Nephron (organoid): Measurements from ENCODE around the gene WDR47.
A peak's percentile ranks its signal among the peaks of the same experiment; 100 is the strongest.

Source experiments
- H3K27ac Mint-ChIP-seq, 3 experiments: 2 replicates each; pipeline ENCODE4 v1.8.0; 2020; ENCODE audit warnings: mixed read lengths in 3 of 3, mild to moderate bottlenecking in 2 of 3, moderate library complexity in 1 of 3
- H3K27me3 Mint-ChIP-seq: 2 replicates; pipeline ENCODE4 v1.8.0; 2021; ENCODE audit warnings: low read depth, mild to moderate bottlenecking, moderate library complexity, mixed read lengths
- H3K36me3 Mint-ChIP-seq: 2 replicates; pipeline ENCODE4 v1.8.0; 2020; ENCODE audit warnings: low read depth, mixed read lengths
- H3K4me1 Mint-ChIP-seq: 2 replicates; pipeline ENCODE4 v1.8.0; 2020; ENCODE audit warnings: mixed read lengths
- H3K4me3 Mint-ChIP-seq, 3 experiments: 2 replicates each; pipeline ENCODE4 v1.8.0; 2020; ENCODE audit warnings: mild to moderate bottlenecking in 3 of 3, mixed read lengths in 3 of 3, moderate library complexity in 2 of 3
- H3K9me3 Mint-ChIP-seq: 2 replicates; pipeline ENCODE4 v1.8.0; 2020; ENCODE audit warnings: mixed read lengths
- TF ChIP-seq, protein P1 (sequence below), 3 experiments: fragments of 200-600 bp; sonication (generic); IDR thresholded peaks; one replicate each; pipeline ENCODE4 v1.5.0; 2021; ENCODE audit warnings: antibody characterized with exemption in 3 of 3; ENCODE audit not compliant: unreplicated experiment in 3 of 3

The WDR47 gene

DNA sequence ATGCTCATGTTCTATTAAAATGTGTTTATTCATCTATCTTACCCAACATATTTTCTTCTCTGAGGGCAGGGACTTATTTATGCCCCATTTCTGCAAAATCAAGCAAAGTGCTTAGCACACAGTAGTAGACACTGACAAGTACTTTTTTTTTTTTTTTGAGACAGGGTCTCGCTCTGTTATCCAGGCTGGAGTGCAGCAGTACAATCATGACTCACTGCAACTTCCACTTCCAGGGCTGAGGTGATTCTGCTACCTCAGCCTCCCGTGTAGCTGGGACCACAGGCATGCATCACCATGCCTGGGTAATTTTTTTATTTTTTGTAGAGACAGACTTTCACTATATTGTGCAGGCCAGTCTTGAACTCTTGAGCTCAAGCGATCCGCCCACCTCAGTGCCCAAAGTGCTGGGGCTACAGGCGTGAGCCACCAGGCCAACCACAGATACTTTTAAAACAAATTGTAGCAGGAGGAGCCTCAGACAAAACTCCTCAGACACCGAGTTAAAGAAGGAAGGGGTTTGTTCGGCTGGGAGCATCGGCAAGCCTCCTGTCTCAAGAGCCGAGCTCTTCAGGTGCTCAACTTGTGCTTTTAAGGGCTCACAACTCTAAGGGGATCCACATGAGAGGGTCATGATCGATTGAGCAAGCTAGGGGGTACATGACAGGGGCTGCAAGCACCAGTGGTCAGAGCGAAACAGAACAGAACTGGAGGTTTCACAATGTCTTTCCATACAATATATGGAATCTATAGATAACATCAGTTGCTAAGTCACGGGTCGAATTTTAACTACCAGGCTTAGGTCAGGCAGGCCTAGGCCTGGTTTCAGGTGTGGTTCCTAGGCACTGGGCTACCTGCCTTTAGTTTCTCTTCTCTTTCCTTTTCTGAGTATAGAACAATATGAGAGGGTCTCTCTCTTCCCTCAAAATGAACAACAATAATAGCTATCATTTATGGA is 42.9 kb upstream of the WDR47 start:
- Mint-ChIP-seq H3K27ac (no peak overlapping the region), H3K27me3 (no peaks in the 10 kb centered on the region), H3K36me3 (peaks cover 4% of the 10 kb centered on the region), H3K4me1 (no peaks in the 10 kb centered on the region), H3K9me3 (no peaks in the 10 kb centered on the region), H3K4me3 (no peak overlapping the region)
- TF ChIP-seq, protein P1, sequence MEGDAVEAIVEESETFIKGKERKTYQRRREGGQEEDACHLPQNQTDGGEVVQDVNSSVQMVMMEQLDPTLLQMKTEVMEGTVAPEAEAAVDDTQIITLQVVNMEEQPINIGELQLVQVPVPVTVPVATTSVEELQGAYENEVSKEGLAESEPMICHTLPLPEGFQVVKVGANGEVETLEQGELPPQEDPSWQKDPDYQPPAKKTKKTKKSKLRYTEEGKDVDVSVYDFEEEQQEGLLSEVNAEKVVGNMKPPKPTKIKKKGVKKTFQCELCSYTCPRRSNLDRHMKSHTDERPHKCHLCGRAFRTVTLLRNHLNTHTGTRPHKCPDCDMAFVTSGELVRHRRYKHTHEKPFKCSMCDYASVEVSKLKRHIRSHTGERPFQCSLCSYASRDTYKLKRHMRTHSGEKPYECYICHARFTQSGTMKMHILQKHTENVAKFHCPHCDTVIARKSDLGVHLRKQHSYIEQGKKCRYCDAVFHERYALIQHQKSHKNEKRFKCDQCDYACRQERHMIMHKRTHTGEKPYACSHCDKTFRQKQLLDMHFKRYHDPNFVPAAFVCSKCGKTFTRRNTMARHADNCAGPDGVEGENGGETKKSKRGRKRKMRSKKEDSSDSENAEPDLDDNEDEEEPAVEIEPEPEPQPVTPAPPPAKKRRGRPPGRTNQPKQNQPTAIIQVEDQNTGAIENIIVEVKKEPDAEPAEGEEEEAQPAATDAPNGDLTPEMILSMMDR (IDR thresholded peaks at IDR 0.05; ENCODE audit: unreplicated experiment in 3 of 3), result no peak

DNA sequence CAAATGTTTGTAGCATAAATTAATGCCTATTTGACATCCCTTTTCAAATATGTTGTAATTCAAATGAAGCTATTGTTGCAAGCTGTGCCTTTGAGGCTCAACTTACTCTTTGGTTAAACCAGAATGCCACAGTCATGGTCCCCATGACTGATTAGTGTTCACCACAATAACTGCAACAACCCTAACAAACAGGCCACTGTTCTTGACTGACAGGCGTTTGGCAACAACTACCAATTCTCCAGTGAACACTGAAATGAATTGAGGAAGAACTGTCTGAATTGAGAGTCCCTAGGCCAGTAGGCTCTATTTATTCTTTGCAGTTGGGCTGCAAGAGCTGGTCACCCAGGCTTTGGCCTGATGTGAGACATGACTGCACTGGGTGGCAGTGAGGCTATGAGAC is 42.0 kb upstream of the WDR47 start:
- H3K27ac Mint-ChIP-seq, result peak overlapping the region in 2 of 3 experiments; percentile 37 to 58
- H3K27me3 Mint-ChIP-seq, result no peaks in the 10 kb centered on the region
- no peak overlapping the region for H3K4me3 Mint-ChIP-seq
- no peaks in the 10 kb centered on the region for H3K9me3 Mint-ChIP-seq
- TF ChIP-seq, protein P1 (IDR thresholded peaks at IDR 0.05; ENCODE audit: unreplicated experiment in 3 of 3), result no peak
- no peaks in the 10 kb centered on the region for H3K4me1 Mint-ChIP-seq
- H3K36me3 Mint-ChIP-seq, result no peaks in the 10 kb centered on the region

DNA sequence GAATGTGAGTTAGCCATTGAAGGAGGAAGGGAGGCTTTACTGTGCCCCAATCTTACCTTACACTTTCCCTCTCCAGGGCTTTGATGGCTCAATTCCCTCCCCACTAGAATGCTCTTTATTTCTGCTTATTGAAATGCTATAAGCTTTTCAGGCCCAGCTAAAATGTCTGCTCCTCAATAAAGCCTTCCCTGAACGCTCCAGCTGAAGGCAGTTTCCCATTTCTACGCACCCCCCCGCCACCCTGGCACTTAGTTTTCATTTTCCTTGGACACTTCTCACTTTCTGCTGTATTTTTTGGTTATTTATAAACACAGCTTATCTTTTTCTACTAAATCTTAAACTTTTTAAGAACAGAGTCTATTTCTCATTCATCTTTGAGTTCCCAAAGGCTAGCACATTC is 41.6 kb upstream of the WDR47 start:
- Mint-ChIP-seq H3K4me1 (no peaks in the 10 kb centered on the region), H3K9me3 (no peaks in the 10 kb centered on the region), H3K4me3 (no peak overlapping the region), H3K27ac (peak overlapping the region in 2 of 3 experiments; percentile 37 to 58), H3K27me3 (no peaks in the 10 kb centered on the region), H3K36me3 (no peaks in the 10 kb centered on the region)
- TF ChIP-seq, protein P1 (IDR thresholded peaks at IDR 0.05; ENCODE audit: unreplicated experiment in 3 of 3), result no peak

DNA sequence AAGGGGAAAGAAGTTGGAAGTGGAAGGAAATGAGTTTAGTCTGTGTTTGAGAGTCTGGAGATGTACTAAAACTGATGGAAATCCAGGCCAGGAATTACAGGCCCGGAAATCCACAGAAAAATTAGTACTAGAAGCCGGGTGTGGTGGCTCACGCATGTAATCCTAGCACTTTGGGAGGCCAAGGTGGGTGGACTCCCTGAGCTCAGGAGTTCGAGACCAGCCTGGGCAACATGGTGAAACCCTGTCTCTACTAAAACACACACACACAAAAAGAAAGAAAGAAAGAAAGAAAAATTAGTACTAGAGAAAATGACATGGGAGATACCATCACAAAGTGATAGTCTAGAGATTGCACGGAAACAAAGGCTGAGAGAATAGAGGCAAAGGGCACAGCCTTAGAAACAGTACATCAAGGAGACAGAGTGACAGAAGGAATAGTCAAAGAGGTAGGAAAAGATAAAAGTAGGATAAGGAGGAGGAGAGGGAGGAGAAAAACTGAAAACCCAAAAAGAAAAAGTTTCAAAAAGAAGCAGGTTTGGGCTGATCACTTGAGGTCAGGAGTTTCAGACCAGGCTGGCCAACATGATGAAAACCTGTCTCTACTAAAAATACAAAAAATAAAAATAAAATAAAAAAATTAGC is 38.7 kb upstream of the WDR47 start:
- Mint-ChIP-seq H3K27ac (no peak overlapping the region), H3K4me3 (no peak overlapping the region), H3K9me3 (no peaks in the 10 kb centered on the region), H3K4me1 (peaks cover 6% of the 10 kb centered on the region), H3K27me3 (no peaks in the 10 kb centered on the region), H3K36me3 (peaks cover 5% of the 10 kb centered on the region)
- TF ChIP-seq, protein P1 (IDR thresholded peaks at IDR 0.05; ENCODE audit: unreplicated experiment in 3 of 3), result no peak

DNA sequence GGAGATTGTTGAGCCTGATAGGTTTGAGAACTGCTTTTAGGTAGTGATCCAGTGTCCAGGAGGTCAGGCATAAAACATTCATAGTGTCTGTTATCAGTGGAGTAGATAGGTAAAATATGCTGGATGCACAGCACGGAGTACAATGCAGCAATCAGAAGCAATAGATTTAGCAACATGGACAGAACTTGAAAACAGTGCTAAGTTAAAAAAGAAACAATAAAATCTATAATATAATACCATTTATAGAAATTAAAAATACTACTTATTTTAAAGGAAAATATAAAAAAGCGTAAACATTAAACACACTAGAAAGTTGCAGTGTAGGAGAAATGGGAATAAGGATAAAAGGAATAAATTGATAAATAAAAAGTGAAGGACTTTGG is 37.3 kb upstream of the WDR47 start:
- Mint-ChIP-seq H3K36me3 (peaks cover 15% of the 10 kb centered on the region), H3K27ac (no peak overlapping the region), H3K27me3 (no peaks in the 10 kb centered on the region), H3K9me3 (no peaks in the 10 kb centered on the region), H3K4me1 (peaks cover 14% of the 10 kb centered on the region), H3K4me3 (no peak overlapping the region)
- TF ChIP-seq, protein P1 (IDR thresholded peaks at IDR 0.05; ENCODE audit: unreplicated experiment in 3 of 3), result no peak
